K562 (cell line): Measurements from ENCODE around the gene SLC1A4. TPM values are rescaled to one million over a fixed set of nuclear protein-coding genes. Genes with fewer than 3 reads are reported as not detected.

Experiments
- DEAF1 ChIP-seq: fragments of 450-650 bp; formaldehyde crosslinking; IDR thresholded peaks from 2 replicates; pipeline ENCODE4 v1.4.0; 2020; ENCODE audit warnings: mild to moderate bottlenecking, moderate library complexity
- HSF4 ChIP-seq: fragments of 250-450 bp; sonication (Bioruptor Pico); IDR thresholded peaks from 2 replicates; pipeline ENCODE4 v2.1.2; 2022; ENCODE audit warnings: mild to moderate bottlenecking, moderate library complexity, borderline replicate concordance
- KLF13 ChIP-seq: fragments of 450-650 bp; IDR thresholded peaks from 2 replicates; pipeline ENCODE4 v1.6.1; 2016; ENCODE audit warnings: missing genetic modification characterization, low read depth, mild to moderate bottlenecking, missing compliant biosample characterization, moderate library complexity, borderline replicate concordance
- PATZ1 ChIP-seq: fragments of 250-450 bp; sonication (Bioruptor Pico); IDR thresholded peaks from 2 replicates; pipeline ENCODE4 v1.5.0; 2020; ENCODE audit warnings: mild to moderate bottlenecking, borderline replicate concordance
- RERE ChIP-seq: sonication (generic); formaldehyde crosslinking; IDR thresholded peaks from 2 replicates; pipeline ENCODE4 v1.8.0; 2023; ENCODE audit warnings: missing genetic modification reagents, mild to moderate bottlenecking, borderline replicate concordance
- RNF219 ChIP-seq: fragments of 250-450 bp; sonication (Bioruptor Pico); IDR thresholded peaks from 2 replicates; pipeline ENCODE4 v1.5.0; 2022; ENCODE audit warnings: mild to moderate bottlenecking
- TAF1 ChIP-seq: IDR thresholded peaks from 2 replicates; pipeline ENCODE4 v1.6.1; 2011; ENCODE audit warnings: mild to moderate bottlenecking, low read length, moderate library complexity; ENCODE audit not compliant: insufficient read depth, control insufficient read depth, severe bottlenecking; ENCODE audit errors: extremely low read depth
- ZBTB17 ChIP-seq: fragments of 450-650 bp; formaldehyde crosslinking; IDR thresholded peaks from 2 replicates; pipeline ENCODE4 v1.4.0; 2020; ENCODE audit warnings: mild to moderate bottlenecking
- ZC3H8 ChIP-seq: fragments of 450-650 bp; IDR thresholded peaks from 2 replicates; pipeline ENCODE4 v1.6.1; 2017
- ZNF766 ChIP-seq: fragments of 200-800 bp; sonication (Bioruptor generic); conservative IDR thresholded peaks from 2 replicates; pipeline ENCODE4 v1.6.1; 2016; ENCODE audit warnings: missing genetic modification characterization, missing compliant biosample characterization
- polyA plus RNA-seq, 8 experiments: library from polyadenylated mRNA; depleted of rRNA in 4 of 8; stranded (reverse) in 5 of 8; unstranded in 3 of 8; fragments of >200 nt; fragmentation: Nextera tagmentation in 2 of 8; fragmentation: Illumina TruSeq in 1 of 8; extraction: Ambion mirVana in 2 of 8; extraction: Trizol in 1 of 8; gene quantifications; 2 replicates each; pipeline versions ENCODE4 v1.2.1 to v1.2.3, GENCODE V29; 2011 to 2014; ENCODE audit warnings: inconsistent platforms in 1 of 8, missing spikeins in 1 of 8
- total RNA-seq, 7 experiments: library from RNA; depleted of rRNA in 6 of 7; stranded (reverse); fragments of >200 nt in 6 of 7; fragmentation: Illumina TruSeq in 2 of 7; extraction: Trizol in 2 of 7; gene quantifications; 2 replicates each; pipeline versions ENCODE4 v1.2.1 to v1.2.3, GENCODE V29; 2011 to 2021; ENCODE audit warnings: low replicate concordance in 1 of 7

Gene SLC1A4
- total and polyA plus RNA-seq, 9 of the 15 experiments (the other 6 are each of a cell fraction or from before 2014, with no cell fraction given): 4.4 to 24.0 (median 10.9) TPM

GRCh38 chr2:65039640-65040039 lies 50.4 kb downstream of the SLC1A4 start (continued):
- TF ChIP-seq RERE (no peak), RNF219 (CRISPR knock-in tag) (no peak), PATZ1 (CRISPR knock-in tag) (no peak), ZC3H8 (no peak), ZBTB17 (CRISPR knock-in tag) (no peak), ZNF766 (CRISPR knock-in tag) (no peak), HSF4 (no peak), TAF1 (no peak), DEAF1 (no peak), KLF13 (tag) (no peak)
- TF ChIP-seq, all 486 proteins: peak for 0
